Kidney epithelial cell (primary cell): ENCODE results near the gene CAMTA1. TPM values are rescaled to one million over a fixed set of nuclear protein-coding genes. Genes with fewer than 3 reads are reported as not detected.

Experiments
- DNase-seq: peaks from one replicate; pipeline ENCODE4 v3.0.0-alpha.2; 2010; ENCODE audit warnings: low read depth
- H3K27me3 ChIP-seq: 2 replicates; pipeline ENCODE4 v1.6.0; 2011; ENCODE audit warnings: low read length; ENCODE audit not compliant: control insufficient read depth, insufficient read depth
- H3K36me3 ChIP-seq: 2 replicates; pipeline ENCODE4 v1.5.1; 2011; ENCODE audit warnings: low read length; ENCODE audit not compliant: control insufficient read depth, insufficient read depth
- H3K4me3 ChIP-seq: 2 replicates; pipeline ENCODE4 v1.5.1; 2011; ENCODE audit warnings: low read depth, mild to moderate bottlenecking, control low read depth, low read length
- total RNA-seq: library from RNA; depleted of rRNA; stranded (reverse); fragments of >200 nt; gene quantifications from 2 replicates; pipeline ENCODE4 v1.2.3, GENCODE V29; 2015
- TF ChIP-seq, protein P1 (sequence below): IDR thresholded peaks from 2 replicates; pipeline ENCODE4 v1.5.1; 2011; ENCODE audit warnings: mild to moderate bottlenecking, moderate library complexity, low read length, control low read depth, inconsistent platforms; ENCODE audit not compliant: insufficient read depth, poor library complexity, severe bottlenecking

Gene CAMTA1
- total RNA-seq, 1 donor from 2014 or later, result 76.5 TPM

DNA sequence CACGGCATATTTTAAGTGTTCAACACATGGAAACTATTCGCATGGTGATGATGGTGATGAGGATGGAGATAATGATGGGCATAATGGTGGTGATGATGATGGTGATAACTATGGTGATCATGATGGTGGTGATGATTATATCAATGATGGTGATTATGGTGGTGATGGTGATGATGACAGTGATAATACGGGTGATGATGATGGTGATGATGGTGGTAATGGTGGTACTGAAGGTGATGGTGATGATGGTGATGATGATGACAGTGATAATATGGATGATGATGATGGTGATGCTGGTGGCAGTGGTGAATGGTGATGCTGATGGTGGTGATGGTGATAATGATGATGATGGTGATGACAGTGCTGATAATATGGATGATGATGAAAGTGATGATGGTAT, 644.0 kb downstream of the CAMTA1 start:
- TF ChIP-seq, protein P1, sequence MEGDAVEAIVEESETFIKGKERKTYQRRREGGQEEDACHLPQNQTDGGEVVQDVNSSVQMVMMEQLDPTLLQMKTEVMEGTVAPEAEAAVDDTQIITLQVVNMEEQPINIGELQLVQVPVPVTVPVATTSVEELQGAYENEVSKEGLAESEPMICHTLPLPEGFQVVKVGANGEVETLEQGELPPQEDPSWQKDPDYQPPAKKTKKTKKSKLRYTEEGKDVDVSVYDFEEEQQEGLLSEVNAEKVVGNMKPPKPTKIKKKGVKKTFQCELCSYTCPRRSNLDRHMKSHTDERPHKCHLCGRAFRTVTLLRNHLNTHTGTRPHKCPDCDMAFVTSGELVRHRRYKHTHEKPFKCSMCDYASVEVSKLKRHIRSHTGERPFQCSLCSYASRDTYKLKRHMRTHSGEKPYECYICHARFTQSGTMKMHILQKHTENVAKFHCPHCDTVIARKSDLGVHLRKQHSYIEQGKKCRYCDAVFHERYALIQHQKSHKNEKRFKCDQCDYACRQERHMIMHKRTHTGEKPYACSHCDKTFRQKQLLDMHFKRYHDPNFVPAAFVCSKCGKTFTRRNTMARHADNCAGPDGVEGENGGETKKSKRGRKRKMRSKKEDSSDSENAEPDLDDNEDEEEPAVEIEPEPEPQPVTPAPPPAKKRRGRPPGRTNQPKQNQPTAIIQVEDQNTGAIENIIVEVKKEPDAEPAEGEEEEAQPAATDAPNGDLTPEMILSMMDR, result no peak
- DNase-seq, result no peak
- H3K27me3 ChIP-seq, result no peaks in the 10 kb centered on the region
- no peaks in the 10 kb centered on the region for H3K36me3 ChIP-seq
- no peak overlapping the region for H3K4me3 ChIP-seq

DNA sequence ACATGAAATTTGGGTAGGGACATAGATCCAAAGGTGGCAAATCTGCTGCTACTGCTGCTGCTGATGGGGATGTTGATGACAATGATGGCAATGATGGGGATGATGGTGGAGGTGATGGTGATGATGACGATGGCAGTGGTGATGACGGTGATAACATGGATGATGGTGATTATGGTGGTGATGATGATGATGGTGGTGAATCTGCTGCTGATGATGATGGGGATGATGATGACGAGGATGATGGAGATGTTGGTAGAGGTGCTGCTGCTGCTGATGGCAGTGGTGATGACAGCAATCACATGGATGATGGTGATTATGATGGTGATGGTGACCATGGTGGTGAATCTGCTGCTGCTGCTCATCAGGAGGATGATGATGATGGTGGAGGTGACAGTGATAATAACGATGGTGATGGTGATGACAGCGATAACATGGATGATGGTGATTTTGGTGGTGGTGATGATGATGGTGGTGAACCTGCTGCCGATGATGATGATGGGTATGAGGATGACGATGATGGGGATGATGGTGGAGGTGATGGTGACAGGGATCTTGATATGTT, 644.9 kb downstream of the CAMTA1 start:
- no peaks in the 10 kb centered on the region for H3K36me3 ChIP-seq
- TF ChIP-seq, protein P1, result no peak
- H3K27me3 ChIP-seq, result no peaks in the 10 kb centered on the region
- DNase-seq, result no peak
- no peak overlapping the region for H3K4me3 ChIP-seq

DNA sequence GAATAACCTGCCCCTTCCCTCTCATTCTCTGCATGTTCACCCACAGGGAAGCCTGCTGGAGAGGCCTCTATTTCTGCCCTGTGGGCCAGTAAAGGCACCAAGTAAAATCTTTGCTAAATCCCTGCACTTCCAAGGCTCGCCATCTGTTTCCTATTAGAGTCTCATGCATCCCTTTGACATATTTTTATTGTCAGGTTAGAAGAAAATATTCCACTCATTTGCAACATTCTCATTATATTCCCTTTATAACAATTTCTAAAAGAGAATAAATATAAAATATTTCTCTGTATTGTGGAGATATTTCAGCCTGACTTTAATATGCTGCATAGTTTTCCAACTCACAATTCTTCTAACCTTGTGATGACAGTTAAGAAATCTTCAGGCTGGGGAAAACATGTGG, 645.4 kb downstream of the CAMTA1 start:
- H3K4me3 ChIP-seq, result no peak overlapping the region
- H3K27me3 ChIP-seq, result no peaks in the 10 kb centered on the region
- TF ChIP-seq, protein P1, result no peak
- H3K36me3 ChIP-seq, result no peaks in the 10 kb centered on the region
- no peak for DNase-seq

DNA sequence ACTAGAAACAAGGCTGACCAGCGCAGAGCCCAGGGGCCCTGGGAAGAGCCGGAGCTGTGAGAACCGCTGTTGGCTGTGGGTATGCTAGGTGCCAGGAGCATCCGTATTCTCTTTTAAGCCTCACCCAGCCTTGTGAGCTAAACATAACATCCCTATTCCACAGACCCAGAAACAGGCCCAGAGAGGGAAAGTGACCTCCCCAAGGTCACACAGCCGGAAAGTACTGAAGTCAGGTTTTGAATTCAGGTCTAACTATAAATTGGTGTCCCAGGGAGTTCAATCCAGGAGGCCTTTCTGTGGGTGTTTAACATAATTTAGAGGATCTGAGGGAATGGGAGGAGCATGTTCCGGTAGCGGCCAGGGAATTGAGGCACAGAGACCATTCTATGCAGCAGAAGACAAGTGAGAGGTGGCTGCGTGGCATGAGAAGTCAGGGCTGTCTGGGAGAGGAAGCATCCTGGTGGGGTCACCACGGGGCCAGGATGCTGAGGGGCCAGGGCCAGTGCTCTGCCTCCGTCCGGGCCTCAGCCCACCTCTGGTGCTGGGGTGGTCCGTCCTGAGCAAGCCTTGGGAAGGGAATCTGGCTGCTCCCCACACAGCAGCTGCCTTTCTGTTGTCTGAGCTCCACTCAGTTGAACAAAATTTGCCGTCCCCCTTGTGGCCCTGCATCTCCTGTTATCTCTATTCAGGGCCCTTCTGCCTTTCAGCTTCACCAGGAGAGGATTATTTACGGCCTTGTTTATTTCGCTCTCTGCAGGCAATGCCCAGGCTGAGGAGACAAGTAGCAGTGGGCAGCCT, 647.0 kb downstream of the CAMTA1 start:
- H3K27me3 ChIP-seq, result no peaks in the 10 kb centered on the region
- H3K4me3 ChIP-seq, result no peak overlapping the region
- H3K36me3 ChIP-seq, result no peaks in the 10 kb centered on the region
- no peak for DNase-seq
- TF ChIP-seq, protein P1, result no peak

DNA sequence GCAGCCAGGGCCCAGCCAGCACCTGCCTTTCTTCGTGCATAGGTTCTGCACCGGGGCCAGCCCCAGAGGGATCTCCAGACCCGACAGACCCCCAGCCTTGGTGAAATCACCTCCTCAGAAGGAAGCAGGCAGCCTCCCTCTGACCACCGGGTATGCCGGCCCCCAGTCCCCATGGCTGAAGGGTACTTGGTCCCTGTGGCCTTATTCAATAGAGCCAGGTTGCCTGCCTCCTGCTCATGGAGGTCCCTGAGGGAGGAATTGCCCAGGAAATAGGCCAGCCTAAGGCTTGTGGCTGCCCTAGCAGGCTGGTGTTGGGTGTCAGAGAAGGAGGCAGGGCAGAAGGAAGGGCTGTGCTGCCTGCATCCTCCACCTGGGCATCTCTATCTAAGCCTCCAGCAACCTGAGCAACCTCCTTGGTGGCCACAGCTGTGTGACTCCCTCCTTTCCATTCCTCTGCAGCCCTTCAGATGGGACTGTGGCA, 647.7 kb downstream of the CAMTA1 start:
- DNase-seq, result no peak
- H3K36me3 ChIP-seq, result no peaks in the 10 kb centered on the region
- H3K4me3 ChIP-seq, result no peak overlapping the region
- TF ChIP-seq, protein P1, result no peak
- no peaks in the 10 kb centered on the region for H3K27me3 ChIP-seq
